Spleen (tissue), 11 donors: ENCODE measurements around the gene ARHGEF2. TPM values are rescaled to one million over a fixed set of nuclear protein-coding genes. Genes with fewer than 3 reads are reported as not detected.
"Not testable (repeated sequence)": the region's sequence is repeated elsewhere in the genome, so short reads cannot be mapped to it uniquely, and the experiment has no call there.

ENCODE experiments used
- DNase-seq: peaks from one replicate; pipeline ENCODE4 v3.0.0-alpha.2; 2020
- H3K27ac ChIP-seq, 8 donors: fragments of 200-600 bp; sonication (generic) in 7 of 8; 1 replicate in 4 of 8; 2 replicates in 4 of 8; pipeline versions ENCODE4 v1.5.0 to v1.8.0; 2016 to 2021; ENCODE audit warnings: inconsistent platforms in 4 of 8, mild to moderate bottlenecking in 4 of 8, moderate library complexity in 1 of 8
- H3K27me3 ChIP-seq, 7 donors: fragments of 200-600 bp; sonication (generic) in 6 of 7; replicated peaks in 1 of 7; 1 replicate in 4 of 7; 2 replicates in 3 of 7; pipeline versions ENCODE4 v1.5.0 to v1.8.0; 2016 to 2021; ENCODE audit warnings: inconsistent platforms in 3 of 7, mild to moderate bottlenecking in 1 of 7
- H3K36me3 ChIP-seq, 6 donors: fragments of 200-600 bp; sonication (generic) in 5 of 6; 1 replicate in 4 of 6; 2 replicates in 2 of 6; pipeline versions ENCODE4 v1.5.0 to v1.8.0; 2016 to 2021; ENCODE audit warnings: inconsistent platforms in 2 of 6
- H3K4me1 ChIP-seq, 6 donors: fragments of 200-600 bp; sonication (generic) in 5 of 6; 1 replicate in 3 of 6; 2 replicates in 3 of 6; pipeline versions ENCODE4 v1.5.0 to v1.8.0; 2016 to 2021; ENCODE audit warnings: inconsistent platforms in 3 of 6
- H3K4me3 ChIP-seq, 8 donors: fragments of 200-600 bp; sonication (generic) in 7 of 8; 1 replicate in 4 of 8; 2 replicates in 4 of 8; pipeline versions ENCODE4 v1.5.0 to v1.8.0; 2016 to 2021; ENCODE audit warnings: inconsistent platforms in 4 of 8, mild to moderate bottlenecking in 4 of 8, moderate library complexity in 2 of 8
- H3K9me3 ChIP-seq, 8 donors: fragments of 200-600 bp; sonication (generic) in 7 of 8; 1 replicate in 4 of 8; 2 replicates in 4 of 8; pipeline versions ENCODE4 v1.5.0 to v1.8.0; 2016 to 2021; ENCODE audit warnings: inconsistent platforms in 4 of 8
- CTCF ChIP-seq, 11 experiments: fragments of 200-600 bp in 7 of 11; fragments of 450-650 bp in 4 of 11; sonication (generic) in 4 of 11; IDR thresholded peaks in 8 of 11; conservative IDR thresholded peaks in 3 of 11; 1 replicate in 7 of 11; 2 replicates in 4 of 11; pipeline versions ENCODE4 v1.4.0 to v1.8.0; 2016 to 2021; ENCODE audit warnings: antibody characterized with exemption in 11 of 11, inconsistent platforms in 4 of 11, mild to moderate bottlenecking in 1 of 11
- POLR2A ChIP-seq, 3 donors: fragments of 450-650 bp; IDR thresholded peaks; one replicate each; pipeline ENCODE4 v1.5.1; 2017; ENCODE audit warnings: antibody characterized with exemption in 3 of 3, mild to moderate bottlenecking in 1 of 3
- POLR2AphosphoS5 ChIP-seq, 3 donors: sonication (generic); formaldehyde crosslinking; IDR thresholded peaks; one replicate each; pipeline ENCODE4 v1.5.1; 2017; ENCODE audit warnings: antibody characterized with exemption in 3 of 3
- WGBS, 5 donors: extraction: QIAGEN DNeasy Blood & Tissue Kit in 3 of 5; methylation state at CpG; one replicate each; pipeline versions ENCODE4 v1.1.5 to v1.1.7; 2013 to 2018; 5-methylcytosine and 5-hydroxymethylcytosine counted together
- intact Hi-C: fragments of 100-400 bp; cut with DNase I; formaldehyde crosslinking; loops from one replicate; pipeline ENCODE4 v1.15.0; 2023; ENCODE audit warnings: low total_unique reads
- polyA plus RNA-seq, 3 donors: library from polyadenylated mRNA; stranded (reverse); fragments of 200-250 nt; gene quantifications; one replicate each; pipeline ENCODE4 v1.2.1, GENCODE V29; 2013
- total RNA-seq, 7 donors: library from RNA; depleted of rRNA in 3 of 7; stranded (reverse); fragments of >200 nt in 3 of 7; fragmentation: NEBNext Ultra II Directional in 4 of 7; extraction: Animal tissue kit (Norgen Biotek cat#: 25700) in 4 of 7; gene quantifications; one replicate each; pipeline versions ENCODE4 v1.1.0 to v1.2.1, GENCODE V29; 2016 to 2021
- donor health status: healthy with polysubstance abuse.
- donor health status: DM: no; HTN: no; CAD: no; lungs with moderate emphysema.
- donor health status: DM: no; HTN: no; CAD: no.
- donor health status: Bipolar disorder and iron deficiency.
- donor health status: healthy.
- donor health status: DM: no; HTN: no; CAD: no.
- donor health status: DM: yes; HTN: yes; CAD: no.

ARHGEF2 gene
- total and polyA plus RNA-seq, 10 donors, result 45.1 to 228 (median 167) TPM

- 37 to 71% (median 58%) methylated on average over 6 of the region's 6 CpGs for WGBS, 5 donors
- intact Hi-C loops, result loop anchor here (2.0 kb wide), 1 partner anchor 53 kb away; no protein-coding TSS in a partner anchor
- Histone ChIP-seq H3K9me3 (no peaks in the 10 kb centered on the region), H3K27me3 (no peaks in the 10 kb centered on the region), H3K27ac (peak overlapping the region in 7 of 8 donors; percentile 47 to 87 (median 70)), H3K4me3 (peak overlapping the region in 3 of 8 donors; percentile 41 to 65 (median 43)), H3K36me3 (no peaks in the 10 kb centered on the region), H3K4me1 (peaks cover 9 to 53% (median 24%) of the 10 kb centered on the region in 6 donors)
- TF ChIP-seq POLR2AphosphoS5 (IDR thresholded peaks at IDR 0.05) (peak in 1 of 3 donors; percentile 35), CTCF (IDR thresholded peaks at IDR 0.05 in 8 of 11, conservative IDR thresholded peaks at IDR 0.05 in 3 of 11) (no peak), POLR2A (IDR thresholded peaks at IDR 0.05) (no peak)
- DNase-seq, result no peak
Measured at GRCh38 chr1:155990005-155990739, 11.8 kb upstream of the ARHGEF2 start.

- peak overlapping the region; percentile 12 to 65 (median 30) for H3K4me3 ChIP-seq
- intact Hi-C loops, result loop anchor here (2.0 kb wide), 1 partner anchor 53 kb away; no protein-coding TSS in a partner anchor
- TF ChIP-seq POLR2A (IDR thresholded peaks at IDR 0.05), result no peak
- peak; percentile 97 to 100 (median 99) for TF ChIP-seq CTCF (IDR thresholded peaks at IDR 0.05 in 8 of 11, conservative IDR thresholded peaks at IDR 0.05 in 3 of 11)
- peak; percentile 82 to 89 (median 83) for TF ChIP-seq POLR2AphosphoS5 (IDR thresholded peaks at IDR 0.05)
- WGBS, 5 donors, result 12 to 42% (median 25%) methylated on average over 4 to 9 of the region's 9 CpGs
- H3K36me3 ChIP-seq, result no peaks in the 10 kb centered on the region
- peak overlapping the region in 7 of 8 donors; percentile 47 to 87 (median 70) for H3K27ac ChIP-seq
- no peaks in the 10 kb centered on the region for H3K27me3 ChIP-seq
- H3K9me3 ChIP-seq, result no peaks in the 10 kb centered on the region
- H3K4me1 ChIP-seq, result peaks cover 9 to 61% (median 28%) of the 10 kb centered on the region in 6 donors
- peak; percentile 94 for DNase-seq
Measured at GRCh38 chr1:155989242-155990004, 11.1 kb upstream of the ARHGEF2 start.

- H3K9me3 ChIP-seq, DNase-seq, H3K27me3 ChIP-seq, H3K4me3 ChIP-seq: not testable (repeated sequence)
- 76 to 86% (median 80%) methylated on average over 11 of the region's 11 CpGs for WGBS, 5 donors
- peaks cover 0 to 17% (median 0%) of the 10 kb centered on the region in 6 donors for H3K36me3 ChIP-seq
- peaks cover 35 to 87% (median 63%) of the 10 kb centered on the region in 6 donors for H3K4me1 ChIP-seq
- intact Hi-C loops, result loop anchor here (5.0 kb wide), 1 partner anchor 43 kb away; the partner anchor contains the start of gene RXFP4
- H3K27ac ChIP-seq, result peak overlapping the region in 4 of 8 donors; percentile 96 to 99 (median 99)
Measured at GRCh38 chr1:155984903-155985645, 6.7 kb upstream of the ARHGEF2 start.

- H3K4me3 ChIP-seq, result no peak overlapping the region
- no peaks in the 10 kb centered on the region for H3K27me3 ChIP-seq
- TF ChIP-seq POLR2AphosphoS5 (IDR thresholded peaks at IDR 0.05) (no peak), CTCF (IDR thresholded peaks at IDR 0.05 in 8 of 11, conservative IDR thresholded peaks at IDR 0.05 in 3 of 11) (no peak), POLR2A (IDR thresholded peaks at IDR 0.05) (no peak)
- peaks cover 0 to 17% (median 0%) of the 10 kb centered on the region in 6 donors for H3K36me3 ChIP-seq
- H3K27ac ChIP-seq, result peak overlapping the region in 6 of 8 donors; percentile 46 to 99 (median 98)
- intact Hi-C loops, result loop anchor here (5.0 kb wide), 1 partner anchor 42 kb away; the partner anchor contains the start of gene RXFP4
- H3K9me3 ChIP-seq, result no peaks in the 10 kb centered on the region
- WGBS, 5 donors, result 78 to 95% (median 89%) methylated on average over 7 of the region's 7 CpGs
- no peak for DNase-seq
- peaks cover 37 to 87% (median 63%) of the 10 kb centered on the region in 6 donors for H3K4me1 ChIP-seq
Measured at GRCh38 chr1:155984341-155984740, 6.0 kb upstream of the ARHGEF2 start.
